HEK293T (cell line): Measurements from ENCODE around the gene LRRC45.

Experiments used
- CTCF ChIA-PET: fragments of 350-600 bp; formaldehyde crosslinking; extraction: SDS; loops from one replicate; lab custom pipeline; 2021; ENCODE audit warnings: antibody characterized with exemption, inconsistent platforms; lab: Yijun Ruan, JAX
- POLR2A ChIA-PET: fragments of 350-600 bp; formaldehyde crosslinking; extraction: SDS; loops from one replicate; lab custom pipeline; 2020; ENCODE audit warnings: antibody characterized with exemption, inconsistent platforms; lab: Yijun Ruan, JAX
- DNase-seq: peaks from one replicate; pipeline ENCODE4 v3.0.0; 2012; ENCODE audit warnings: mixed read lengths; ENCODE audit errors: extremely low spot score
- ARNT ChIP-seq: fragments of 450-650 bp; IDR thresholded peaks from 2 replicates; pipeline ENCODE4 v1.6.1; 2017; ENCODE audit warnings: mild to moderate bottlenecking
- BHLHE40 ChIP-seq: fragments of 450-650 bp; IDR thresholded peaks from 2 replicates; pipeline ENCODE4 v1.6.1; 2016; ENCODE audit warnings: mild to moderate bottlenecking, moderate library complexity, borderline replicate concordance
- CTBP1 ChIP-seq: fragments of 450-650 bp; IDR thresholded peaks from 2 replicates; pipeline ENCODE4 v1.6.1; 2016; ENCODE audit warnings: borderline replicate concordance
- ELF4 ChIP-seq: fragments of 450-650 bp; IDR thresholded peaks from 2 replicates; pipeline ENCODE4 v1.6.1; 2017; ENCODE audit warnings: antibody characterized with exemption
- FOXA1 ChIP-seq: fragments of 450-650 bp; IDR thresholded peaks from 2 replicates; pipeline ENCODE4 v1.6.1; 2016; ENCODE audit warnings: mild to moderate bottlenecking
- FOXK2 ChIP-seq: fragments of 450-650 bp; IDR thresholded peaks from 2 replicates; pipeline ENCODE4 v1.6.1; 2016; ENCODE audit warnings: mild to moderate bottlenecking
- FOXM1 ChIP-seq: fragments of 450-650 bp; IDR thresholded peaks from 2 replicates; pipeline ENCODE4 v1.6.1; 2017; ENCODE audit warnings: mild to moderate bottlenecking, borderline replicate concordance
- HDGF ChIP-seq: fragments of 450-650 bp; IDR thresholded peaks from 2 replicates; pipeline ENCODE4 v1.6.1; 2017; ENCODE audit warnings: antibody characterized with exemption, borderline replicate concordance
- L3MBTL2 ChIP-seq: fragments of 450-650 bp; conservative IDR thresholded peaks from 2 replicates; pipeline ENCODE4 v1.6.1; 2016; ENCODE audit warnings: mild to moderate bottlenecking
- LEF1 ChIP-seq: fragments of 450-650 bp; IDR thresholded peaks from 2 replicates; pipeline ENCODE4 v1.6.1; 2017; ENCODE audit warnings: mild to moderate bottlenecking, borderline replicate concordance
- NFRKB ChIP-seq: fragments of 450-650 bp; IDR thresholded peaks from 2 replicates; pipeline ENCODE4 v1.6.1; 2016; ENCODE audit warnings: mild to moderate bottlenecking, moderate library complexity
- SP1 ChIP-seq: fragments of 450-650 bp; IDR thresholded peaks from 2 replicates; pipeline ENCODE4 v1.6.1; 2017
- SUZ12 ChIP-seq: fragments of 450-650 bp; IDR thresholded peaks from 2 replicates; pipeline ENCODE4 v1.6.1; 2016; ENCODE audit warnings: mild to moderate bottlenecking
- TARDBP ChIP-seq: fragments of 450-650 bp; IDR thresholded peaks from 2 replicates; pipeline ENCODE4 v1.6.1; 2016
- ZNF384 ChIP-seq: fragments of 450-650 bp; IDR thresholded peaks from 2 replicates; pipeline ENCODE4 v1.6.1; 2016
- TF ChIP-seq, protein P1 (sequence below): fragments of 450-650 bp; IDR thresholded peaks from 2 replicates; pipeline ENCODE4 v1.6.1; 2016

The LRRC45 gene

DNA sequence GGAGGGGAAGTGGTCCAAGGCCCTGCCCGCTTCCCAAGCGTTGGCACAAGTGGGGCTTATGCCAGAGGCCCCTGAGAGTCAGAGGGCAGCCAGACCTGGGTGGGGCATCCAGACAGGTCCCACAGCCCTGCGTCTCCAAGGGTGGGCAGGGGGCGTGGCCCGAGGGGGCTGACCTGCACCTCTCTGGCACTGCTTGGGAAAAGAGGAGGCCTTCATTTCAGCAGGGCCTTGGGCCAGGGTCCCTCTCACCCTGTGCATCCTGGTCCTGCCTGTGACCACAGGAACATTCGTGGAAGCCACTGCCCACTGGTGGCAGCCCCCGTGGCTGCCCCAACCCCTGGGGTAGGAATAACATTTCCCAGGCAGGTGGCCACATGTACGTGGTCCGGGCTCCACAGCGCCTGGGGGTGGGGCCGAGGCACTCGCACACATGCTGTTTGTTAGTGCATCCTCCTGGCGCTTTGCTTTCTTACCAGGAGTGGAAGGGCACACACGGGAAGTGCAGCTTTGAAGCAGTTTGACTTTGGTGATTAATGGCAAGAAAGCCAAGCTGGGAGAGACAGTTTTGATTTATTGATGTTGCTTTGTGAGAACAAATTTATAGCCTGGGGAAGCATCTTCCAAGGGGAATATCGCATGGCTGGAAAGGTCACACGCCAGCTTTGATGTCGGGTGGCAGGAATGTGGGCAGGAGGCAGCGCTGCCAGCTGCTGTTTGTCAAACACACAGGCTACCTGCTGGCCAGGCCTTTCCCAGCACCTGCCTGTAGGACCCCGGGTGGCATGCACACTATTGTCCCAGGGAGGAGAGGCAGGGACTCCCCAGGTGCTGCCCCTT lies 4.7 kb upstream of the LRRC45 start:
- ChIA-PET POLR2A (no interaction called here), CTCF (no interaction called here)

DNA sequence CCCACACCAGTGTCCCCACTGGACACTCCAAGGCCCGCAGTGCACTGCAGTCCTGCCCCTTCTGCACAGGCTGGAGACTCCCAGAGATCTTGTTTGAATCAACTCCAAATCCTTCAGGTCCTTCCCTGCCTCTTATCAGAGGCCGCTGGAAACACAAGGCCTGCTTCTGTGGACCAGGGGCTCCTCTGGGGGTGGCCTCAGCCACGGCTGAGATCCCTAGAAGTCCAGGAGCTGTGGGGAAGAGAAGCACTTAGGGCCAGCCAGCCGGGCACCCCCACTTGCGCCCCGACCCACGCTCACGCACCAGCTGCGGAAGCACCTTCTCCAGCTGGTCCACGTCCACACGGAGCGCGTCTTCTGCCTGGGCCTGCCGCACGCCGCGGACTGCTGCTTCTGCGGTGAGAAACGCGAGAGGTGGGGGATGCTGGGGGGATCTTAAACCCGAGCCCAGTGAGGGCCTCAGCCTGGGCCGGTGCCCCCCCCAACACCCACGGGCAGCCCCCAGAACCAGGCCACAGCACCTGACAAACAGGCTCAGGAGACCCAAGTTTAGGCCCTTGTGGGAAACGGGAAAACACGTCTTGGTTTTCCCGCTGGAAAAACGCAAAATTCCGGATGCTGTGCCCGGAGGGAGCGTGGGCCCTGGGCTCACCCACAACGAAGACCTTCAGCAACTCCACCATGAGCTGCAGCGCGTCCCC lies 4.0 kb upstream of the LRRC45 start:
- POLR2A ChIA-PET = interaction anchor here (1.0 to 1.7 kb wide), 3 partner anchors 12 to 146 kb away, joined by 3 to 6 read pairs (median 3); partner anchors contain the start of gene RAC3
- CTCF ChIA-PET = interaction anchor here (0.7 to 4.4 kb wide), 6 partner anchors 10 to 84 kb away, joined by 3 to 34 read pairs (median 6); partner anchors contain the start of gene NOTUM
- no peak for DNase-seq
- TF ChIP-seq LEF1 = no peak
- TF ChIP-seq BHLHE40 = no peak
- no peak for TF ChIP-seq FOXA1

More for the DNA sequence above, 4.7 kb upstream of the LRRC45 start:
- no peak for TF ChIP-seq FOXM1
- TF ChIP-seq FOXA1 = no peak
- TF ChIP-seq, protein P1, sequence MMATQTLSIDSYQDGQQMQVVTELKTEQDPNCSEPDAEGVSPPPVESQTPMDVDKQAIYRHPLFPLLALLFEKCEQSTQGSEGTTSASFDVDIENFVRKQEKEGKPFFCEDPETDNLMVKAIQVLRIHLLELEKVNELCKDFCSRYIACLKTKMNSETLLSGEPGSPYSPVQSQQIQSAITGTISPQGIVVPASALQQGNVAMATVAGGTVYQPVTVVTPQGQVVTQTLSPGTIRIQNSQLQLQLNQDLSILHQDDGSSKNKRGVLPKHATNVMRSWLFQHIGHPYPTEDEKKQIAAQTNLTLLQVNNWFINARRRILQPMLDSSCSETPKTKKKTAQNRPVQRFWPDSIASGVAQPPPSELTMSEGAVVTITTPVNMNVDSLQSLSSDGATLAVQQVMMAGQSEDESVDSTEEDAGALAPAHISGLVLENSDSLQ = no peak; the same call in 1 of the 2 replicates
- no peak for TF ChIP-seq LEF1
- TF ChIP-seq SUZ12 = no peak
- TF ChIP-seq HDGF = no peak
- DNase-seq = no peak

DNA sequence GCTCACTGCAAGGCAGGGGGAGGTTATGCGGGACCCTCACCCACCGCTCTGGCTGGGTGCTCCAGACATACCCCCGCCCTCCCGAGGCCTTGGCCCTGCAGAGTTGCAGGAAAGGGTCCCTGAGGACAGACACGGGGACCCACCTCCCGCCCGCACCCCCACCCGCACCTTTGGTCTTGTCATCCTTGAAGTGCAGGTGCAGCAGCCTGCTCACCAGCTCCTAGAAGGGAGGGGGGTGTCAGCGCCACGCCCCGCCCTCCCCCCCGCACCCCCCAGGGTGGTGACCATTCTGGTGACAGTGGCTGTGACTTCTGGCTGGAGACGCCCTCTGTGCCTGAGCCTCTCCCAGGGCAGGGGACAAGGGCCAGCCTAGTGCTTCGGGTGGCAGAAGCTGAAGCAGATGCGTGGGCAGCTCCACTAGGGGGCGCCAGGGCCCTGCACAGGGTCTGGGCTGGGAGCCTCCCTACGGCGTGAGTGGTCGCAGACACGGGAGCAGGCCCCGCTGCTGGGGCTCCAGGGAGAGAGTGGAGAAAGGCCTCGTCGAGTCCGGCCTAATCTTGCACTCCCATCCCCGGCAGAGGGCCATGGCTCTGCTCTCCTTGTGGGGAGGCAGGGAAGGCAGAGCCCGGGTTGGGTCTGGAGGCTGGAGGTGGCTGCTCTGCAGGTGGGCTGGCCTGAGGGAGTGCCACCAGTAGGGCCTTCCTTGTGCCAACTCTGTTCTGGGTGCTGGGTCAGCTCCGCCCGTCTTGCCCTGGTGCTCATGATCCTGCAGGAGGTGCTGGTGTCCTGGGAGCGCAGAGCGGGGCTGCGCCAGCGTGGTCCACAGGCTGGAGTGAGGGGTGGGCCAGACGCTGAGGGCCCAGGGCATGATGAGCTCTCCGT lies 3.2 kb upstream of the LRRC45 start:
- TF ChIP-seq ELF4 (no peak), HDGF (peak; percentile 75; the same call in 1 of the 2 replicates)
- CTCF ChIA-PET = interaction anchor here (0.7 to 4.4 kb wide), 9 partner anchors 10 to 135 kb away, joined by 3 to 34 read pairs (median 5); partner anchors contain the start of genes NOTUM and RAC3
- POLR2A ChIA-PET = interaction anchor here (1.0 to 2.8 kb wide), 5 partner anchors 12 to 147 kb away, joined by 3 to 13 read pairs (median 3); partner anchors contain the start of gene RAC3
- DNase-seq = peak; percentile 83

DNA sequence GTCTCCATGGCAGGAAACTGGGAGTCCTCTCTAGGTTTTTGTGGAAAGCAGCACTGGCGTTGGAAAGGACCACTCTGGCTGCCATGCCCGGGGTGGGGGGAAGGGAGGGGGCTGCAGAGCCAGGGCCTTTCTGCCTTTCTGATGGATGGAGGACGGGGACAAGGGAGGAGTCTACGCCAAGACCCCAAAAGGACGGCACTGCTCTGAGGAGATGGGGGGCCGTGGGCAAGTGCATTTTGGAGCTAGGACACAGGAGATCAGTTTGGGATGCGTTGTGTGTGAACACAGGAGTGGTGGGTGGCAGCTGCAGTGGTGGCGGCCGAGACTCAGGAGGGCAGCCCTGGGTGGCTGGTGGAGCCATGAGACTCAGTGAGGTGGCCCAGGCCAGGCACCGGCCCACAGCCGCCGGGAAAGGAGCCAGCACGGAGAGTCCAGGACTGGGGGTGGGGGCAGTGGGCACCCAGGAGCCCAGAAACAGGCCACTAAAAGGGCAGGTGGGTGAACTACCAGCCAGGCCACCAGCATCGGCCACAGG lies 2.5 kb upstream of the LRRC45 start:
- ChIA-PET POLR2A (interaction anchor here (1.0 to 2.8 kb wide), 5 partner anchors 11 to 148 kb away, joined by 3 to 13 read pairs (median 3); partner anchors contain the start of gene RAC3), CTCF (interaction anchor here (1.0 to 4.4 kb wide), 9 partner anchors 10 to 135 kb away, joined by 3 to 34 read pairs (median 5); partner anchors contain the start of genes NOTUM and RAC3)
- no peak for DNase-seq
- TF ChIP-seq SUZ12 (no peak), L3MBTL2 (no peak), ARNT (no peak), TARDBP (no peak), ELF4 (no peak), NFRKB (no peak), BHLHE40 (no peak)
- TF ChIP-seq, protein P1 = no peak

DNA sequence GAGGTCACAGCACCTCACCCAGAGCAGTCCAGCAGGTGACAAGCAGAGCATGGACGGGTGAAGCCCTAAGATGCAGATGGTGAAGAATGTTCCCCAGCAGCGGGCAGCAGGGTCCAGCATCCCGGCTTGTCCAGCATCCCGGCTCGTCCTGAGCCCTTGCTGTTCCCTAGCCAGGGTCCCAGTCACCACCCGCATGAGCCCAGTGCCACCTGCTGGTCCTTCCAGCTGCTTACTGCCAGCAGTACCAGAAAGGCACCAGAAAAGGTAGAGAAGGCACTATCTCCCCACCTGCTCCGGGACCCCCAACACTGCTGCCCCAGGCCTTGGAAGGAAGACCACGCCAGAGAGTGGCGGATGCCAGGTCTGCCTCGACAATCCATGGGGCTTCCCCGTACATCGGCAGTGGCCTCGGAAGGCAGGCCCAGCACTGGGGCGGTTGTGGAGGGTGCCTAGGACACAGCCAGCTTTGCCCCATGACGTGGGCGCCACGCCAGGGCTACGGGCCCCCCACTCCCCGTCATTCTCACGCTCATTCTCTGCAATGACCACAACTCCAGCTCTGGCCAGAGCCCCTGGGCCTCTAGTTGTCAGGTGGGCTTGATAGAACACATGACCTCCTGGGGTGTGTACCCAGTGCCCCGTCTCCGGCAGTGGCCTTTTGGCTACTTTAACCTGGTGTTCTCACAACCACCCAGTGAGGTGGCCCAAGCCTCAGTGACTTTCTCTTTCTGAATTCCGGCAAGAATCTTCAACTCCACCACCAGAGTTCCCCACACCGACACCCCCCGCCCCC lies 1.8 kb upstream of the LRRC45 start:
- no peak for DNase-seq
- ChIA-PET POLR2A (interaction anchor here (0.9 to 3.7 kb wide), 5 partner anchors 9 to 62 kb away, joined by 3 to 22 read pairs (median 6); partner anchors contain the start of gene DCXR), CTCF (interaction anchor here (1.0 to 4.4 kb wide), 7 partner anchors 9 to 97 kb away, joined by 3 to 34 read pairs (median 5); partner anchors contain the start of genes DCXR, NOTUM and RAC3)
- TF ChIP-seq SP1 (no peak), LEF1 (no peak), HDGF (no peak), FOXM1 (no peak), FOXK2 (no peak), BHLHE40 (no peak), FOXA1 (no peak), TARDBP (no peak), NFRKB (no peak), CTBP1 (no peak), ARNT (no peak), ZNF384 (no peak), L3MBTL2 (no peak), SUZ12 (no peak), ELF4 (no peak)
- TF ChIP-seq, protein P1 = no peak
